GM21367 (cell line): ENCODE results near the gene KCNMA1.

Experiments used
- ATAC-seq: cut with Tn5 transposase; IDR thresholded peaks from one replicate; pipeline ENCODE4 v1.9.1; 2021; ENCODE audit not compliant: unreplicated experiment

KCNMA1 gene

GRCh38 chr10:77201135-77202106 lies 436.2 kb downstream of the KCNMA1 start:
- no peak for ATAC-seq

GRCh38 chr10:77197544-77197943 lies 440.1 kb downstream of the KCNMA1 start:
- no peak for ATAC-seq

DNA sequence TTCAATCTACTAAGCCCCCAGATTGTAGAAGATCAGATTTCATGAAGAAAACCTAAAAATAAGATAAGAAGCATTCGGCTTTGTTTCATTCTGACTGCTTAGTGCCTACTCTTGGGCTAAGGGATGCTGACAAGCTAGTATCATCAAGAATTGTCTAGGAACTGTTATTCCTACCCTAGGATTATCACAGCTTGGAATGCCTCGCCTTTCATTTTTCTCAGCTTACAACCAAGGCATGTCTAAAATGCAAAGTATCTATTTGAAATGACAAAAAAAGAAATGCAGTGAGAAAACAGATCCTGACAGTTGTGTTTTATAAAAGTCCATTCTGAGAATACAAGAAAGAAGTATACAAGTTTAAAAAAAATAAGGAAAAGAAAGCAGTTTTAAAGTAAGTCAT lies 441.0 kb downstream of the KCNMA1 start:
- no peak for ATAC-seq

DNA sequence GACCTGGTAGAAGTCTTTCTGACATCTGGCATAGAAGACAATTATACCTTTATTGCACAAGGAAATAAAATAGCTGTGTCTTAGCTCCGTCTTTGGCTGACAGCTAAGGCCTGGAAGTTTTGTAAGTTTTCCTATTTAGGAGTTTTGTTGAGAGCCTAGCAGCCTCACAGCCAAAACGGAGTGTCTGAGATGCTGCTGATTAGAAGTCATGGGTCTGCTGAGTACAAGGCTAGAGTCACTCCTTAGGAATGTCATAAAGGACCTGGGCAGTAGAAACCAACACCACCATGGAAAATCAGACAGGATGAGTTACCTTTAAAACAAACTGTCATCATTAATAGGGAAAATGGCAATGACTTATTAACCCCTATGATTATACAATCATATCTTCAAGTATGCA lies 442.5 kb downstream of the KCNMA1 start:
- no peak for ATAC-seq

GRCh38 chr10:77193001-77193400 lies 444.6 kb downstream of the KCNMA1 start:
- ATAC-seq: no peak

GRCh38 chr10:77192402-77192801 lies 445.2 kb downstream of the KCNMA1 start:
- ATAC-seq: no peak

DNA sequence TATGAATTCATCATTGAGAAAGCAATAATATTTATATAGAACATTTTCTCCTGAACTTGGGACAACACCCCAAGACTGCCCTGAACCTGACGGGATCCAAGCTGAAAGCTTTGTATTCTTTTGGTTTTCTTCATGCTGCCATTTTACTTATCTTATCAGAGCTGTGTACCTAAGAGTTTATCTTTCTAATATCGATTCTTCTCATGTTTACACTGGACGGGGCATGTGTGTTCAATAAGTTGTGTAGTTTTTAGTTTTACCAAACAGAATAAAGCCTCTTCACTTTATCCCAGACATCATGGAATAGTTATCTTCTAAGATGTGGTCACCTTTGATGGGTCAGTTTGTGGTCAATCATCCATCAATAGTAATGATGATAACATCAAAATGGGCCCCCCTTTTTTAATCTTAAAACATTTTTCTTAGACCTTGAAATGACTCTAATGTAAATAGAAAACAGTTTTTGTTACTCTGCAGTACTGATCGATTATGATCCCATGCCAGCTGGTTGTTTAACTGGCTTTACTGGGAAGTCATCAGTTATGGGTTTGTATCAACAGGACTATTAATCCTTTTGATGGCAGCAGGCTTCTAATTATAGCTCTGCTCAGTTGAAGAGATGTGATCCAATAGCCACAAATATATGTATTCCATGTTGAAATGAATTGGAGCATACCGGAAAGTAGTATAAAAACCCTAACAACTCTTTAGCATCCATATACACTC lies 446.1 kb downstream of the KCNMA1 start:
- ATAC-seq: no peak

- no peak for ATAC-seq
Observed at GRCh38 chr10:77190291-77190690, 447.3 kb downstream of the KCNMA1 start.

DNA sequence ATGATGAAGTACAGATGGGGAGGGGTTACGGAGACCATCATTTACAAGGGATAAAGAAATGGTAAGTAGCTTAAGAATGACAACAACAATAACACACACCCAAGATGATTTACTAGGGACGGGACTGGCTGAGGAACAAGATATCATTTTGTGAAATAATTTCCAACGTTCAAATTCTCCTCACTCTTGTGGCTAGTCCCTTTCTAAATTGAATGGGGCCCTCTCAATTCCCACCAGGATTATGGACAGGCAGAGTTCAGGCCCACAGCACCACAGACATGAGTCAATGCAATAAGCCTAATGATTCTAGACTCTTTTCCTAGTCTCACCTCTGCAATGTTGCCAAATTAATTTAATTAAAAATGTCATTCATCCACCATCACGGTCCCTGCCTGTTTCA lies 448.1 kb downstream of the KCNMA1 start:
- no peak for ATAC-seq

DNA sequence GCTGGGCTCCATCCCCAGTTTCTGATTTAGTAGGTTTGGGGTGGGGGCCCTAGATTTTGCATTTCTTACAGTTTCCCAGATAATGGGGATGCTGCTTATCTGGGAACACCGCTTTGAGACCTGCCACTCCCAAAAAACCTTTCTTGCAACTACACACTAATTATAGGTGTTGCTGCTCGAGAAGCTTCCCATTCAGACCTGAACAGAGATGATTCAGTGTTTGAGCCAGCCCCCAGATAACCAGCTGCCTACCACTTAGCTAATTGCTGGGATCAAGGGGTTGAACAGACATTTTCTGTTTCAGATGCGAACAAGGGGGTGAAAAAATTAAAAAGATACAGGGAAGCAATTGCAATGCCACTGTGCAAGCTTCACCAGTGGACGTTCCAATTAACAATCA lies 448.5 kb downstream of the KCNMA1 start:
- no peak for ATAC-seq

DNA sequence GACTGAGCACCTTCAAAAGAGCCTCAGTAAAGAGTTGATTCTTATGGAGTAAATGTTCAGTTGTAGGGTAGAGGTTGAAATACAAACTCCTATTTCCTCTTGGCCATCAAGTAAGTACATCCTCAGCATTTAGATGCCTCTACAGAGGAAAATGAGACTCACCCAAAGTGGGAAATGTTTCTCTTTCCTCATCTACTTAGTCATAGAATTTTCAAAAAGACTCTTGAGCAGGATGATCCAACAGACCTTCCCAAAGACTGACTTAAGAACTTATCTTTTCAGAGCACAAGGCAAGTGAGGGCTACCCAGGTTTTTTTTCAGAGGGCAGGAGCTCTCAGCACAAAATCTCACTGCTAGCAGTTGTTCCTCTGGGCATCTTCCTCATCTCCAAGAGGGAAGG lies 449.1 kb downstream of the KCNMA1 start:
- no peak for ATAC-seq

DNA sequence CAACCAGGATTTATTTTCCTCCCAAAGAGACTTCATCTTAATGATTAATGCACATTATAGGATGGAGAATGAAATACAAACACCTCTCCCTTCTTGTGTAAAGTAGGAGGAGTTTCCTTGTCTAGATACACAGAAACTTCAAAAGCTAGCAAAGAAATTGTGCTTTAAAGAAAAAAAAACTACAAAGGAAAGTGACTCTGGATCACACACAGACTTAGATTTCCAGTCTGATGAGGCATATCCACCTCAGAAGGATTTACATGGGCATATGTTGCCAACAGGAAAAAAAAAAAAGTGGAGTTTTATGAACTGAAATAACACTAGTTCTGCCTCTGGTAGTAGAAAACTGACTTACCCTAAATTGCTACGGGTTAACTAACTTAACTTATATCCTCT lies 449.6 kb downstream of the KCNMA1 start:
- ATAC-seq: no peak

DNA sequence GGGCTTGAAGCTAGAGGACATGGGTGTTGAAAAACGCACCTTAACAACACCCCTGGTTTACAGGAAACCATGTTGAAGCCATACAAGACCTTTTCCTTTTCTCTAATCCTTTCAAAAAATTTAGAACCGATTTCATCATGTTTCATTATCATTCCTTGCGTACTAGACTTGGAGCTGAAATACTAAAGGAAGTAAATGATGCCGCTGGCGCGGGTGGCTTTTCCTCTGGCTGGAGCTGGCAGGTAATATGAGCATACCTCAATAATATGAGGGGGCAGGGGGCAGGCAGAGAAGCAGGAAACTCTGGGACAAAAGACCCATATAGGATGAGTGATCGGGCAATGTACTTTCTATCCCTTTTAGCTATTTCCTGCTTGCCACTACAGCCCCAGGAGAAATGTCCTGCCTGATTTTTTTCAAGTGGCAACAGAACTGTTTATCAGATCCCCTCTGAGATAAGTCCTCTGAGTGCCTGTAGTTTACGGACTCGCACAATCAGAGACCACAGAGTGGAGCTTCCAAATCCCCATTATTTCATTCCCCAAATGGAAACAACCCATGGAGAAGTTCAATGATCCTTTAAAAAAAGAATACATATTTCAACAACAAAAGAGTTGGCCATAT lies 450.1 kb downstream of the KCNMA1 start:
- ATAC-seq: no peak

GRCh38 chr10:77186936-77187335 lies 450.7 kb downstream of the KCNMA1 start:
- no peak for ATAC-seq

DNA sequence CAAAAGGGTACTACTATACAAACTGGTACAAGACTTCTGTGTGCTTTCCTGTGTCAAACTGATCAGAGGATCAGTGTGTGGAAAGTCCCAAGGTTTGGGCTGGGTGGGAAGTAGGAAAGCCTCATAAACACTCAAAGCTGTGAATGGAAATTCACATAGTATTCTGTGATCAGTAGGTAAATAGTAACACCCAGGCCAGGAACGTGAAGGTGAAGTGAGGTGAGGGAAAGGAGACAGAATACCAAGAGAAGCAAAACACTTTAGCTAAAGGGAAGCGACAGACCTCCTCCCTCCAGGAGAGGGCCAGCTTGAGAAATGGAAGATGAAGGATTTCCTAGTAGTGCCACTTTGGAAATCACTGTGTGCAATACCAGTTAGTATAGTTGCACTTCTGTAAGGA lies 451.9 kb downstream of the KCNMA1 start:
- no peak for ATAC-seq

GRCh38 chr10:77182803-77183202 lies 454.8 kb downstream of the KCNMA1 start:
- ATAC-seq: no peak

DNA sequence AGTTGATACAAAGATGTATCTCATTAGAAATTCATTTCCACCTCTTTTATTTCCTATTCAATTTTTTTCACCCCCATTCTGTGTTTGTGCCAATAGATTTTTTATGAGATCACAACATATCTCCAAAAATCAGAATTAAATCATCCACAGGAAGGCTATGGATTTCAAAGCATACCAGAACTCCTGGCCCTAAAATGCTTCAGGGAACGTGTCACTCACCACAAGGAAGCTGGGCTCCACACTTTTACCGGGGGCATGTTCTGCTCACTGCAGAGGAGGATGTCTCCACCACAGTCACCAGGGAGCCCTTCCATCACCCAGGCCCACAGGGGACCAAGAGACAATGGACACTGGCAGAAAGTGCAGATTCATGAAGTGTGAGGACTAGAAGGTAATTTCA lies 456.8 kb downstream of the KCNMA1 start:
- ATAC-seq: no peak

DNA sequence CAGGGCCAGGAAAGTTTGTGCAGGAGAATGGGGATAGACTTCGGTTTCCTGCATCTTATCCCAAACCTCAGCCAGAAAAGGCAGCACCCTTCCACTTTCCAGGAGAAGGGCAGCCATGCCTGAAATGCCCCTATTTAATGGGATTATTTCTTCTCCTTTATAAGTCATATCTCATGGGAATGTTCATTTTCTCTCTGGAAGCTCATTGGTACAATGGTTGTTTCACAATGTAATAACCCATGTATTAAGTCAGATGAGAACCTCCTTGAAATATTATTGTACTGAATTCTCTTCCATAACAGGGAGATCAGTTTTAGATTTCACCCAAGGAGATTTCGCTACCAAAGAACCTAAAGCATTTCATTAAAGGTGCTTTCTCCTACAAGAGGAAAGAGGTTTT lies 457.5 kb downstream of the KCNMA1 start:
- ATAC-seq: no peak

GRCh38 chr10:77179015-77179695 lies 458.5 kb downstream of the KCNMA1 start:
- ATAC-seq: no peak

DNA sequence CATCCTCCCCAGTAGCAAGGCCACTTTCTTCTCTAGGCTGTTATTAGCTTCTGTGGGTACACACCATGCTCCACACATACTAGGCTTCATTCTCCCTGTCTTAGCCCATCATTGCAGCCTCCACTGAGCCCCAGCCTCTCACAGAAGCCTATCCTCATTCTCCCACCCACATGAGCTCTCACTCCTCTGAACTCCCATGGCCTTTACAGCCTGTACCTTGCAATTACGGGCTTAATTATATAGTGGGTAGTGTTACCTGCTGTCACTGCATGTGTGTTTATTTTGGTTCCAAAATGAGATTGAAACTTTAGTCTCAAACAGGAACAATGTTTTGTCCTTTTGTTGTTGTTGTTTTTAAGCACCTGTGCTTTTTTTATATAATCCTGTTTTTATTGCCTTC lies 460.0 kb downstream of the KCNMA1 start:
- no peak for ATAC-seq

DNA sequence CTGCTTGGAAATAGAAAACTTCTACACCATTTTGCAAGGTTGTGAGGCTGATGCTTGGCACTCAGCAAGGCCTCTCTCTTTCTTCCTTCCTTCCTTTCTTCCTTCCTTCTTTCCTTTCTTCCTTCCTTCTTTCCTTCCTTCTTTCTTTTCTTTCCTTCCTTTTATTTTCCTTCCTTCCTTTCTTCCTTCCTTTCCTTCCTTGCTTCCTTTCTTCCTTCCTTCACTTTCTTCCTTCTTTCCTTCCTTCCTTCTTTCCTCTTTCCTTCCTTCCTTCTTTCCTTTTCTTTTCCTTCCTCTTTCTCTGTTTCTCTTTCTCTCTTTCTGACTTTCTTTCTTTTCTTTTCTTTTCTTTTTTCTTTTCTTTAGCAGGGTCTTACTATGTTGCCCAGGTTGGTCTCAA lies 460.4 kb downstream of the KCNMA1 start:
- no peak for ATAC-seq
